Osteocyte (in vitro differentiated cells): ENCODE results near the gene DARS2. TPM values are rescaled to one million over a fixed set of nuclear protein-coding genes. Genes with fewer than 3 reads are reported as not detected.
"Not testable (repeated sequence)": the region's sequence is repeated elsewhere in the genome, so short reads cannot be mapped to it uniquely, and the experiment has no call there.

ENCODE experiments used
- DNase-seq: peaks from one replicate; pipeline ENCODE4 v3.0.0; 2021; ENCODE audit warnings: mixed read lengths; ENCODE audit not compliant: unreplicated experiment; ENCODE audit errors: extremely low spot score
- H3K27ac Mint-ChIP-seq: one replicate; pipeline ENCODE4 v1.8.0; 2021; ENCODE audit warnings: mild to moderate bottlenecking, mixed read lengths; ENCODE audit not compliant: unreplicated experiment
- H3K27me3 Mint-ChIP-seq: one replicate; pipeline ENCODE4 v1.8.0; 2021; ENCODE audit warnings: mixed read lengths; ENCODE audit not compliant: unreplicated experiment
- H3K36me3 Mint-ChIP-seq: one replicate; pipeline ENCODE4 v1.8.0; 2021; ENCODE audit warnings: mixed read lengths; ENCODE audit not compliant: unreplicated experiment
- H3K4me1 Mint-ChIP-seq: one replicate; pipeline ENCODE4 v1.8.0; 2021; ENCODE audit warnings: mixed read lengths; ENCODE audit not compliant: unreplicated experiment
- H3K4me3 Mint-ChIP-seq: one replicate; pipeline ENCODE4 v1.8.0; 2021; ENCODE audit warnings: mild to moderate bottlenecking, moderate library complexity, mixed read lengths; ENCODE audit not compliant: unreplicated experiment
- H3K9me3 Mint-ChIP-seq: one replicate; pipeline ENCODE4 v1.8.0; 2021; ENCODE audit warnings: mixed read lengths; ENCODE audit not compliant: unreplicated experiment
- total RNA-seq: library from RNA; stranded (reverse); gene quantifications from 2 replicates; pipeline ENCODE4 v1.2.1, GENCODE V29; 2021
- TF ChIP-seq, protein P1 (sequence below): fragments of 200-600 bp; sonication (generic); IDR thresholded peaks from 2 replicates; pipeline ENCODE4 v1.5.0; 2021; ENCODE audit warnings: antibody characterized with exemption, mild to moderate bottlenecking, moderate library complexity

The DARS2 gene
- total RNA-seq, 1 donor from 2014 or later, result 12.8 TPM

DNA sequence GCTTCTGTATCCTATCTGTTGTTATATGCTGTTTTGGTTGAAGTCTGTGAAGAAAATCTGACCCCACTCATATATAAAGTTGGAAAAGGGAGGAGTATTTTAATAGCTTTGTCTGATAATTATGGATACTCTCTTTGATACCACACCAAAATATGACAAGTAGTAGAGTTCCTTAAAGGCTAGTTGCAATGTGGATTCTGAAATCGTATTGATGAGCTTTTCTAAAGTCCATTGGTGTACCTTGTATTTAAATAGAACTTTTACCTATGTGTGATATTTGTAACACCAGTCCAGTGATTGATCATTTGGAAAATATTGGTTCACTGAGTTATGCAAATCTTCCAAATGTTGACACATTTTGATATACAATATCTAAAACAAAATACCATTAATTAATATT lies 35.6 kb downstream of the DARS2 start:
- peaks cover 38% of the 10 kb centered on the region for H3K36me3 Mint-ChIP-seq
- no peak for DNase-seq
- H3K4me1 Mint-ChIP-seq, result peaks cover 5% of the 10 kb centered on the region
- TF ChIP-seq, protein P1, sequence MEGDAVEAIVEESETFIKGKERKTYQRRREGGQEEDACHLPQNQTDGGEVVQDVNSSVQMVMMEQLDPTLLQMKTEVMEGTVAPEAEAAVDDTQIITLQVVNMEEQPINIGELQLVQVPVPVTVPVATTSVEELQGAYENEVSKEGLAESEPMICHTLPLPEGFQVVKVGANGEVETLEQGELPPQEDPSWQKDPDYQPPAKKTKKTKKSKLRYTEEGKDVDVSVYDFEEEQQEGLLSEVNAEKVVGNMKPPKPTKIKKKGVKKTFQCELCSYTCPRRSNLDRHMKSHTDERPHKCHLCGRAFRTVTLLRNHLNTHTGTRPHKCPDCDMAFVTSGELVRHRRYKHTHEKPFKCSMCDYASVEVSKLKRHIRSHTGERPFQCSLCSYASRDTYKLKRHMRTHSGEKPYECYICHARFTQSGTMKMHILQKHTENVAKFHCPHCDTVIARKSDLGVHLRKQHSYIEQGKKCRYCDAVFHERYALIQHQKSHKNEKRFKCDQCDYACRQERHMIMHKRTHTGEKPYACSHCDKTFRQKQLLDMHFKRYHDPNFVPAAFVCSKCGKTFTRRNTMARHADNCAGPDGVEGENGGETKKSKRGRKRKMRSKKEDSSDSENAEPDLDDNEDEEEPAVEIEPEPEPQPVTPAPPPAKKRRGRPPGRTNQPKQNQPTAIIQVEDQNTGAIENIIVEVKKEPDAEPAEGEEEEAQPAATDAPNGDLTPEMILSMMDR, result no peak
- H3K27me3 Mint-ChIP-seq, result no peaks in the 10 kb centered on the region
- no peak overlapping the region for H3K4me3 Mint-ChIP-seq
- H3K27ac Mint-ChIP-seq, result peak overlapping the region; percentile 50
- H3K9me3 Mint-ChIP-seq, result no peaks in the 10 kb centered on the region

GRCh38 chr1:173861731-173862145 lies 37.3 kb downstream of the DARS2 start:
- Mint-ChIP-seq H3K4me1 (peaks cover 22% of the 10 kb centered on the region), H3K4me3 (no peak overlapping the region), H3K36me3 (peaks cover 49% of the 10 kb centered on the region), H3K27ac (no peak overlapping the region), H3K27me3 (no peaks in the 10 kb centered on the region), H3K9me3 (no peaks in the 10 kb centered on the region)
- TF ChIP-seq, protein P1, result no peak
- DNase-seq, result no peak

GRCh38 chr1:173862146-173862768 lies 37.8 kb downstream of the DARS2 start:
- Mint-ChIP-seq H3K36me3 (peaks cover 50% of the 10 kb centered on the region), H3K4me1 (peaks cover 24% of the 10 kb centered on the region)
- DNase-seq, H3K9me3 Mint-ChIP-seq, H3K27ac Mint-ChIP-seq, H3K4me3 Mint-ChIP-seq, H3K27me3 Mint-ChIP-seq: not testable (repeated sequence)

GRCh38 chr1:173862769-173863223 lies 38.3 kb downstream of the DARS2 start:
- H3K9me3 Mint-ChIP-seq, result no peaks in the 10 kb centered on the region
- peaks cover 46% of the 10 kb centered on the region for H3K36me3 Mint-ChIP-seq
- H3K27ac Mint-ChIP-seq, result no peak overlapping the region
- TF ChIP-seq, protein P1, result no peak
- H3K4me3 Mint-ChIP-seq, result no peak overlapping the region
- H3K4me1 Mint-ChIP-seq, result peaks cover 24% of the 10 kb centered on the region
- no peaks in the 10 kb centered on the region for H3K27me3 Mint-ChIP-seq
- DNase-seq, result no peak

- no peaks in the 10 kb centered on the region for H3K27me3 Mint-ChIP-seq
- peaks cover 42% of the 10 kb centered on the region for H3K36me3 Mint-ChIP-seq
- TF ChIP-seq, protein P1, result no peak
- no peak overlapping the region for H3K4me3 Mint-ChIP-seq
- no peak overlapping the region for H3K27ac Mint-ChIP-seq
- H3K9me3 Mint-ChIP-seq, result no peaks in the 10 kb centered on the region
- no peak for DNase-seq
- peaks cover 24% of the 10 kb centered on the region for H3K4me1 Mint-ChIP-seq
These were observed 39.0 kb downstream of the DARS2 start for GRCh38 chr1:173863224-173864161.
